ENCODE data around the gene LRRFIP1. TPM values are rescaled to one million over a fixed set of nuclear protein-coding genes. Genes with fewer than 3 reads are reported as not detected.

The LRRFIP1 gene
- total RNA-seq, 3 donors from 2014 or later (not counting 1 experiment from before 2014, with no cell fraction given), result 163 to 207 (median 188) TPM

DNA sequence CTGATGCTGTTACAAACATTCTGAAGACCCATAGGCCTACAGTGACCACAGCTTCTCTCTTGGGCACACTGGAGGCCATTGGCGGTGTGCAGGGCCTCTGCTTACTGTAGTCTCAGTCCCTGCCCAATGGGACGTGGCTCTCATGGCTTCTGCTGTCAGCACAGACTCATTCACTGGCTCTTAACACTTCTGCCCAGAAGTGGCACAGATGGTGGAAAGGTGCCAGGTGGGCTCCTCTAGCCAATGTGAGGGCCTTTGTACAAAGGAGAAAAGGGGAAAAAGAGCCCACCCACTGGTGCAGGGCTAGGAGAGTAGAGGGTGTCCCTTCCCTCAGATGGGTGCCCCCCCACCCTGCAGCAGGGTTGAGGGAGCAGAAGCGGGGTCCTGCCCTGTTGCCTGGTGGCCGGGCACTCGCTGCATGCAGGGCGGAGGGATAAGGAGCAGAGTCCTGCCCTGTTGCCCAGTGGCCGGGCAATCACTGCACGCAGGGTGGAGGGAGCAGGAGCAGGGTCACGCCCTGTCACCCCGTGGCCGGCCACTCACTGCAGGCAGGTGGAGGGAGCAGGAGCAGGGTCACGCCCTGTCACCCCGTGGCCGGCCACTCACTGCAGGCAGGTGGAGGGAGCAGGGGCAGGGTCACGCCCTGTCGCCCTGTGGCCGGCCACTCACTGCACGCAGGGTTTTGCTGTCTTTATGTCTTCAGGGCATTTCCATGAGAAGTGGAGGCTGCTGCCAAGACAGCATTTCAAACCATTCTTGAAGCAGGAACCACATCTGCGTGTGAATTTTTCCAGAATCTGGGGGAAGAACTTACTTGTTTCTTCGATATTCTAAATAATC lies 20.0 kb downstream of the LRRFIP1 start:
- Histone ChIP-seq H3K36me3 (ENCODE audit: control insufficient read depth, insufficient read depth, low read length) (no peaks in the 10 kb centered on the region), H3K27ac (ENCODE audit: low read length) (no peak overlapping the region), H3K9me3 (ENCODE audit: control insufficient read depth, insufficient read depth, low read length) (peaks cover 2% of the 10 kb centered on the region), H3K4me1 (ENCODE audit: control insufficient read depth, insufficient read depth, low read length) (no peaks in the 10 kb centered on the region), H3K4me3 (ENCODE audit: low read length) (no peak overlapping the region), H3K27me3 (ENCODE audit: control insufficient read depth, insufficient read depth, low read length) (no peaks in the 10 kb centered on the region)
- no peak overlapping the region for H3K27ac Mint-ChIP-seq
- no peaks in the 10 kb centered on the region for H3K36me3 Mint-ChIP-seq
- no peak overlapping the region for H3K4me3 Mint-ChIP-seq
- H3K27me3 Mint-ChIP-seq (ENCODE audit: low read depth in 2 of 2), result peaks cover 0 to 14% of the 10 kb centered on the region in 2 donors
- no peaks in the 10 kb centered on the region for H3K4me1 Mint-ChIP-seq
- intact Hi-C loops (cut with micrococcal nuclease), result no loop called here
- 88% methylated on average over 19 of the region's 20 CpGs for WGBS (ENCODE audit: insufficient coverage)
- H3K9me3 Mint-ChIP-seq, result no peaks in the 10 kb centered on the region
- ATAC-seq (no peak), DNase-seq (no peak)
- TF ChIP-seq, protein P1, sequence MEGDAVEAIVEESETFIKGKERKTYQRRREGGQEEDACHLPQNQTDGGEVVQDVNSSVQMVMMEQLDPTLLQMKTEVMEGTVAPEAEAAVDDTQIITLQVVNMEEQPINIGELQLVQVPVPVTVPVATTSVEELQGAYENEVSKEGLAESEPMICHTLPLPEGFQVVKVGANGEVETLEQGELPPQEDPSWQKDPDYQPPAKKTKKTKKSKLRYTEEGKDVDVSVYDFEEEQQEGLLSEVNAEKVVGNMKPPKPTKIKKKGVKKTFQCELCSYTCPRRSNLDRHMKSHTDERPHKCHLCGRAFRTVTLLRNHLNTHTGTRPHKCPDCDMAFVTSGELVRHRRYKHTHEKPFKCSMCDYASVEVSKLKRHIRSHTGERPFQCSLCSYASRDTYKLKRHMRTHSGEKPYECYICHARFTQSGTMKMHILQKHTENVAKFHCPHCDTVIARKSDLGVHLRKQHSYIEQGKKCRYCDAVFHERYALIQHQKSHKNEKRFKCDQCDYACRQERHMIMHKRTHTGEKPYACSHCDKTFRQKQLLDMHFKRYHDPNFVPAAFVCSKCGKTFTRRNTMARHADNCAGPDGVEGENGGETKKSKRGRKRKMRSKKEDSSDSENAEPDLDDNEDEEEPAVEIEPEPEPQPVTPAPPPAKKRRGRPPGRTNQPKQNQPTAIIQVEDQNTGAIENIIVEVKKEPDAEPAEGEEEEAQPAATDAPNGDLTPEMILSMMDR (IDR thresholded peaks at IDR 0.05), result no peak

DNA sequence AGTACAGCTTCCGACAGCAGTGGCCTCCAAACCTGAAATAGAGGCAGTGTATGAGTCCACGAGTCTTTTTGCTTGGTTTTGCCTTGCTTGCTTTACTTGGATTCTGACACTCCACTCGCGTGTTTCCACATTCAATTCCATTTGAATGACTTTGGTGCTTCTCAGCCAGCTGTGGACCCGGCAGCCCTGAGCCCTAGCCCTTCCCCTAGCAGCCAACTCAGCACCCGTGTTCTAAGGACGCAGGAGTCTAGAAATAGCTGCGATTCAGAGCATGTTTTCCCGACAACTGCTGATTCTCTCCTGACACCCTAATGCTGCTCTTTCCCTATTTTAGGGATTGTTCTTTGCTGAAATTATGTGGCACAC lies 20.6 kb downstream of the LRRFIP1 start:
- no peaks in the 10 kb centered on the region for H3K4me1 Mint-ChIP-seq
- no peak overlapping the region for H3K27ac Mint-ChIP-seq
- 92% methylated on average over 9 of the region's 9 CpGs for WGBS (ENCODE audit: insufficient coverage)
- Histone ChIP-seq H3K9me3 (ENCODE audit: control insufficient read depth, insufficient read depth, low read length) (peaks cover 2% of the 10 kb centered on the region), H3K27me3 (ENCODE audit: control insufficient read depth, insufficient read depth, low read length) (no peaks in the 10 kb centered on the region), H3K4me1 (ENCODE audit: control insufficient read depth, insufficient read depth, low read length) (no peaks in the 10 kb centered on the region), H3K36me3 (ENCODE audit: control insufficient read depth, insufficient read depth, low read length) (no peaks in the 10 kb centered on the region), H3K4me3 (ENCODE audit: low read length) (no peak overlapping the region), H3K27ac (ENCODE audit: low read length) (no peak overlapping the region)
- no peaks in the 10 kb centered on the region for H3K9me3 Mint-ChIP-seq
- ATAC-seq (no peak), DNase-seq (no peak)
- intact Hi-C loops (cut with micrococcal nuclease), result no loop called here
- TF ChIP-seq, protein P1 (IDR thresholded peaks at IDR 0.05), result no peak
- H3K4me3 Mint-ChIP-seq, result no peak overlapping the region
- no peaks in the 10 kb centered on the region for H3K36me3 Mint-ChIP-seq
- peaks cover 0 to 14% of the 10 kb centered on the region in 2 donors for H3K27me3 Mint-ChIP-seq (ENCODE audit: low read depth in 2 of 2)

DNA sequence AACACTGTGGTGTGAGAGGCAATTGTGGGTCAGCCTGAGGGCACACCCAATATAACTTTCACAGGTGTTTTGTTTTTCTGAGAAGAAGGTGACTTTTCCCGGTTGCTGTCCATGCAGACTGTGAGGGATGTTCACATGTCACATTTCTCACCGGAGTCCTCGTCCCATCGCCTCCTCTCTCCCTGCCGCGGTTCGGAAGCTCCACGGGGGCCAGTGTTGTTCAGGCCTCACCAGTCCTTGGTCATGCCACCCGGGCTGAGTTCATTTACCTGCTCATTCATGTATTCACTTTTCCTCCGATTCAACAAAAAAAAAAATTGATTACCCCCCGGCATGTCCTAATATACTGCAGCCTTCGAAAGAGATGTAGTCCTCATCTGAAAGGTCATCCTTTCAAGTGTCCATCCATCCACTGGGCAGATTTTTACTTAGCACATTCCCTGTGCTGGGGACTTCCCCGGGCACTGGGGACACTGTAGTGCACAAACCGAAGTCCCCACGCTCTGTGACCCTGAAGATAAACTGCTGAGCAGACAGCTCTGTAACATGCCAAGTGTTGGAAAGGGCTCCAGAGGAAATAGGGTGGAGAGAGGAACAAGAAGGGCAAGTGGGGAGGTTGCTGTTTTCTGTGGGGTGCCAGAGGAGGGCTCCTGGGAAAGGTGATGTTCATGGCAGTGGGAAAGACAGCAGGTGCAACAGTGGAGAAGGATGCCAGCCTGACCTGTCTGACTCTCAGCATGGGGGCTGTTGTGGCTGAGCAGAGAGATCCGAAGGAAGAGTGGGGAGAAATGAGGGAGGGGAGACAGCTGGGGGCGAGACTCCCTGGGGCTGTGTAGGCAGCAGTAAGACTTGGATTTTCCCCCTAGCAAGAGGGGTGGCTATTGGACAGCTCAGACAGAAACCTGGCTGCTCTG lies 22.4 kb downstream of the LRRFIP1 start:
- H3K4me3 Mint-ChIP-seq, result no peak overlapping the region
- H3K36me3 Mint-ChIP-seq, result no peaks in the 10 kb centered on the region
- Histone ChIP-seq H3K27me3 (ENCODE audit: control insufficient read depth, insufficient read depth, low read length) (no peaks in the 10 kb centered on the region), H3K4me3 (ENCODE audit: low read length) (no peak overlapping the region), H3K4me1 (ENCODE audit: control insufficient read depth, insufficient read depth, low read length) (no peaks in the 10 kb centered on the region), H3K9me3 (ENCODE audit: control insufficient read depth, insufficient read depth, low read length) (peaks cover 2% of the 10 kb centered on the region), H3K27ac (ENCODE audit: low read length) (no peak overlapping the region), H3K36me3 (ENCODE audit: control insufficient read depth, insufficient read depth, low read length) (no peaks in the 10 kb centered on the region)
- WGBS (ENCODE audit: insufficient coverage), result 87% methylated on average over 17 of the region's 17 CpGs
- H3K9me3 Mint-ChIP-seq, result no peaks in the 10 kb centered on the region
- no peak overlapping the region for H3K27ac Mint-ChIP-seq
- TF ChIP-seq, protein P1 (IDR thresholded peaks at IDR 0.05), result no peak
- DNase-seq (no peak), ATAC-seq (no peak)
- H3K4me1 Mint-ChIP-seq, result no peaks in the 10 kb centered on the region
- peaks cover 0 to 14% of the 10 kb centered on the region in 2 donors for H3K27me3 Mint-ChIP-seq (ENCODE audit: low read depth in 2 of 2)
- intact Hi-C loops (cut with micrococcal nuclease), result no loop called here
